SK-N-SH (cell line): Measurements from ENCODE around the gene PROM1. TPM values are rescaled to one million over a fixed set of nuclear protein-coding genes. Genes with fewer than 3 reads are reported as not detected.

Experiments used
- CTCF ChIA-PET: fragments of 300-600, 350-600 bp; formaldehyde crosslinking; extraction: SDS; loops from one replicate; lab custom pipeline; 2021; lab: Yijun Ruan, JAX
- POLR2A ChIA-PET: fragments of 350-600 bp; sonication (Branson Sonifier 250); formaldehyde crosslinking; extraction: SDS; loops from one replicate; lab custom pipeline; 2020; ENCODE audit warnings: antibody characterized with exemption, inconsistent platforms; lab: Yijun Ruan, JAX
- DNase-seq: peaks from one replicate; pipeline ENCODE4 v3.0.0; 2012
- H2AFZ ChIP-seq: fragments of 200-600 bp; sonication (generic); 2 replicates; pipeline ENCODE4 v1.8.1; 2016; ENCODE audit warnings: antibody characterized with exemption, mild to moderate bottlenecking, low read depth
- H3F3A ChIP-seq: fragments of 200-600 bp; sonication (generic); replicated peaks from 2 replicates; pipeline ENCODE3; 2016; ENCODE audit warnings: antibody characterized with exemption, mild to moderate bottlenecking; ENCODE audit not compliant: insufficient read depth
- H3K27ac ChIP-seq, 2 experiments: fragments of 200-500 bp in 1 of 2; fragments of 200-600 bp in 1 of 2; sonication (Bioruptor generic) in 1 of 2; sonication (generic), shearing (Covaris generic) in 1 of 2; 2 replicates each; pipeline versions ENCODE4 v1.5.1 to v1.6.1; 2014 to 2016; ENCODE audit warnings: low read depth in 2 of 2, inconsistent platforms in 1 of 2, low read length in 1 of 2, mild to moderate bottlenecking in 1 of 2, mixed read lengths in 1 of 2
- H3K27me3 ChIP-seq: fragments of 200-600 bp; sonication (generic), shearing (Covaris generic); 2 replicates; pipeline ENCODE4 v1.6.1; 2016; ENCODE audit warnings: mixed run types; ENCODE audit not compliant: insufficient read depth
- H3K36me3 ChIP-seq, 2 experiments: fragments of 200-500 bp in 1 of 2; fragments of 200-600 bp in 1 of 2; sonication (Bioruptor generic) in 1 of 2; sonication (generic) in 1 of 2; replicated peaks in 1 of 2; 2 replicates each; pipeline versions ENCODE3 to v1.5.1; 2014 to 2016; ENCODE audit warnings: low read length in 1 of 2, mild to moderate bottlenecking in 1 of 2; ENCODE audit not compliant: insufficient read depth in 2 of 2, control insufficient read depth in 1 of 2
- H3K4me1 ChIP-seq, 2 experiments: fragments of 200-500 bp in 1 of 2; fragments of 200-600 bp in 1 of 2; sonication (Bioruptor generic) in 1 of 2; sonication (generic), shearing (Covaris generic) in 1 of 2; 2 replicates each; pipeline versions ENCODE4 v1.5.1 to v1.6.1; 2014 to 2016; ENCODE audit warnings: low read depth in 1 of 2, low read length in 1 of 2, mixed run types in 1 of 2; ENCODE audit not compliant: insufficient read depth in 2 of 2, control insufficient read depth in 1 of 2
- H3K4me2 ChIP-seq: fragments of 200-600 bp; sonication (generic), shearing (Covaris generic); 2 replicates; pipeline ENCODE4 v1.6.1; 2017; ENCODE audit warnings: mixed run types
- H3K4me3 ChIP-seq, 2 experiments: fragments of 200-500 bp in 1 of 2; fragments of 200-600 bp in 1 of 2; sonication (Bioruptor generic) in 1 of 2; sonication (generic), shearing (Covaris generic) in 1 of 2; 2 replicates each; pipeline versions ENCODE4 v1.5.1 to v1.8.1; 2014 to 2016; ENCODE audit warnings: low read depth in 2 of 2, inconsistent platforms in 1 of 2, low read length in 1 of 2, mild to moderate bottlenecking in 1 of 2, mixed read lengths in 1 of 2, moderate library complexity in 1 of 2
- H3K79me2 ChIP-seq: fragments of 200-600 bp; sonication (generic); 2 replicates; pipeline ENCODE4 v1.8.1; 2017; ENCODE audit warnings: mild to moderate bottlenecking; ENCODE audit not compliant: insufficient read depth
- H3K9ac ChIP-seq: fragments of 200-600 bp; sonication (generic); 2 replicates; pipeline ENCODE4 v1.6.1; 2017; ENCODE audit warnings: mixed run types
- H3K9me2 ChIP-seq: fragments of 200-600 bp; sonication (generic); 2 replicates; pipeline ENCODE4 v1.6.1; 2017; ENCODE audit warnings: mixed run types
- H3K9me3 ChIP-seq: fragments of 200-600 bp; sonication (generic); 2 replicates; pipeline ENCODE4 v1.6.1; 2017; ENCODE audit warnings: mixed run types, mild to moderate bottlenecking, moderate library complexity
- H4K20me1 ChIP-seq: fragments of 200-600 bp; sonication (generic); 2 replicates; pipeline ENCODE4 v1.6.1; 2017; ENCODE audit warnings: mild to moderate bottlenecking, mixed run types; ENCODE audit not compliant: insufficient read depth
- ELF1 ChIP-seq: IDR thresholded peaks from 2 replicates; pipeline ENCODE4 v1.4.0; 2012
- EZH2phosphoT487 ChIP-seq: fragments of 200-600 bp; sonication (generic); IDR thresholded peaks from 2 replicates; pipeline ENCODE4 v1.6.1; 2017; ENCODE audit warnings: low read depth, mixed run types, mild to moderate bottlenecking, antibody characterized with exemption, moderate library complexity, borderline replicate concordance
- FOXJ3 ChIP-seq: sonication (generic); formaldehyde crosslinking; IDR thresholded peaks from 2 replicates; pipeline ENCODE4 v1.5.1; 2020; ENCODE audit warnings: mild to moderate bottlenecking, missing genetic modification reagents
- MEF2A ChIP-seq: IDR thresholded peaks from 2 replicates; pipeline ENCODE4 v1.4.0; 2012; ENCODE audit warnings: low read depth, borderline replicate concordance
- NFIC ChIP-seq: IDR thresholded peaks from 2 replicates; pipeline ENCODE4 v1.4.0; 2012; ENCODE audit warnings: borderline replicate concordance
- NRF1 ChIP-seq: IDR thresholded peaks from 2 replicates; pipeline ENCODE4 v1.6.1; 2012; ENCODE audit warnings: low read depth, mild to moderate bottlenecking, low read length
- RCOR1 ChIP-seq: fragments of 150-350 bp; IDR thresholded peaks from 2 replicates; pipeline ENCODE4 v1.6.1; 2017; ENCODE audit warnings: antibody characterized with exemption, low read length
- REST ChIP-seq: IDR thresholded peaks from 2 replicates; pipeline ENCODE4 v1.6.1; 2012; ENCODE audit warnings: mild to moderate bottlenecking, low read depth, low read length, moderate library complexity
- RFX5 ChIP-seq: IDR thresholded peaks from 2 replicates; pipeline ENCODE4 v1.6.1; 2012; ENCODE audit warnings: mild to moderate bottlenecking, improper control_type of control experiment, low read length
- RXRA ChIP-seq: IDR thresholded peaks from 2 replicates; pipeline ENCODE4 v1.4.0; 2012; ENCODE audit warnings: low read depth, mild to moderate bottlenecking, borderline replicate concordance
- TAF1 ChIP-seq: IDR thresholded peaks from 2 replicates; pipeline ENCODE4 v1.6.1; 2012; ENCODE audit warnings: low read depth, mild to moderate bottlenecking, low read length, moderate library complexity, borderline replicate concordance
- TEAD4 ChIP-seq: IDR thresholded peaks from 2 replicates; pipeline ENCODE4 v1.4.0; 2012; ENCODE audit warnings: mild to moderate bottlenecking, borderline replicate concordance; ENCODE audit not compliant: insufficient read depth
- USF1 ChIP-seq: IDR thresholded peaks from 2 replicates; pipeline ENCODE4 v1.4.0; 2012; ENCODE audit warnings: low read depth, borderline replicate concordance
- YY1 ChIP-seq: IDR thresholded peaks from 2 replicates; pipeline ENCODE4 v1.4.0; 2012; ENCODE audit warnings: low read depth, mild to moderate bottlenecking
- ZBTB33 ChIP-seq: IDR thresholded peaks from 2 replicates; pipeline ENCODE4 v1.4.0; 2012; ENCODE audit warnings: low read depth, borderline replicate concordance
- WGBS: methylation state at CpG from one replicate; pipeline ENCODE4 v1.1.6; 2017; ENCODE audit warnings: low lambda C conversion rate; 5-methylcytosine and 5-hydroxymethylcytosine counted together
- polyA plus RNA-seq, 3 experiments: library from polyadenylated mRNA; depleted of rRNA; stranded (reverse); fragments of >200 nt; gene quantifications; 2 replicates each; pipeline ENCODE4 v1.2.3, GENCODE V29; 2012

The PROM1 gene
- polyA plus RNA-seq, 1 of the 3 experiments (the other 2 are of a cell fraction): not detected

GRCh38 chr4:15935504-15936402 is 148.1 kb downstream of the PROM1 start:
- WGBS: 67% methylated on average over 9 of the region's 10 CpGs
- H3K36me3 ChIP-seq: no peaks in the 10 kb centered on the region
- POLR2A ChIA-PET: no interaction called here

More at GRCh38 chr4:15935504-15936402, 148.1 kb downstream of the PROM1 start:
- CTCF ChIA-PET: interaction anchor here (1.7 to 3.5 kb wide), 3 partner anchors 20 to 65 kb away, joined by 6 to 13 read pairs (median 7); no protein-coding TSS in a partner anchor
- Histone ChIP-seq H3K27ac (no peak overlapping the region), H3K9me3 (no peaks in the 10 kb centered on the region), H2AFZ (no peak overlapping the region), H3F3A (no peaks in the 10 kb centered on the region), H3K79me2 (no peaks in the 10 kb centered on the region), H3K4me1 (no peaks in the 10 kb centered on the region), H3K27me3 (no peaks in the 10 kb centered on the region; the same call in 1 of the 2 replicates), H3K4me2 (no peak overlapping the region)
- no peak for DNase-seq
- TF ChIP-seq USF1 (no peak), ELF1 (no peak), MEF2A (no peak), YY1 (no peak), TEAD4 (no peak), RXRA (no peak), REST (no peak), ZBTB33 (no peak), NRF1 (no peak), NFIC (no peak), RFX5 (no peak), RCOR1 (no peak), FOXJ3 (CRISPR knock-in tag) (no peak), TAF1 (no peak), EZH2phosphoT487 (no peak)
- TF ChIP-seq, all 33 proteins: peak for 0
- Histone ChIP-seq H3K4me3 (no peak overlapping the region), H3K9me2 (no peaks in the 10 kb centered on the region), H3K9ac (no peak overlapping the region), H4K20me1 (no peaks in the 10 kb centered on the region)
